IMR-90 (cell line): ENCODE data around the gene LEP. TPM values are rescaled to one million over a fixed set of nuclear protein-coding genes. Genes with fewer than 3 reads are reported as not detected.

ENCODE experiments used
- ATAC-seq: fragments of 200-7000 bp; cut with Tn5 transposase; 2 replicates; pipeline ENCODE4 v1.9.1; 2020; ENCODE audit warnings: low read depth, mild to moderate bottlenecking, moderate library complexity
- BruUV-seq: library from RNA; stranded (reverse); fragments of 400-500 nt; replicated peaks from 2 replicates; lab custom pipeline; 2021; lab: Mats Ljungman, UMichigan
- CTCF ChIA-PET: fragments of 300-600 bp; formaldehyde crosslinking; extraction: SDS; loops from one replicate; lab custom pipeline; 2021; ENCODE audit warnings: antibody characterized with exemption; lab: Yijun Ruan, JAX
- POLR2A ChIA-PET: fragments of 300-600 bp; sonication (Branson Sonifier 250); formaldehyde crosslinking; loops from one replicate; lab custom pipeline; 2022; ENCODE audit warnings: antibody characterized with exemption; ENCODE audit not compliant: unreplicated experiment; lab: Charles Lee
- DNase-seq: peaks from one replicate; pipeline ENCODE4 v3.0.0; 2013
- H2AFZ ChIP-seq: replicated peaks from 2 replicates; pipeline ENCODE3; 2013; ENCODE audit warnings: low read length, mild to moderate bottlenecking; ENCODE audit not compliant: poor library complexity
- H2AK5ac ChIP-seq: 2 replicates; pipeline ENCODE4 v1.6.1; 2013; ENCODE audit warnings: low read depth, low read length, inconsistent platforms
- H2AK9ac ChIP-seq: replicated peaks from 2 replicates; pipeline ENCODE3; 2013; ENCODE audit warnings: mild to moderate bottlenecking, low read depth, low read length, moderate library complexity; ENCODE audit not compliant: poor library complexity
- H2BK120ac ChIP-seq: 2 replicates; pipeline ENCODE4 v1.6.1; 2013; ENCODE audit warnings: low read depth, low read length, inconsistent platforms
- H2BK15ac ChIP-seq: 3 replicates; pipeline ENCODE4 v1.6.1; 2013; ENCODE audit warnings: low read depth, low read length, inconsistent platforms
- H2BK20ac ChIP-seq: 2 replicates; pipeline ENCODE4 v1.6.1; 2013; ENCODE audit warnings: low read depth, mild to moderate bottlenecking, inconsistent platforms, low read length, moderate library complexity
- H2BK5ac ChIP-seq: 2 replicates; pipeline ENCODE4 v1.6.1; 2013; ENCODE audit warnings: mild to moderate bottlenecking, low read depth, low read length, inconsistent platforms; ENCODE audit not compliant: poor library complexity, severe bottlenecking
- H3K14ac ChIP-seq: replicated peaks from 2 replicates; pipeline ENCODE4 v1.6.1; 2013; ENCODE audit warnings: low read depth, low read length, inconsistent platforms
- H3K18ac ChIP-seq: 2 replicates; pipeline ENCODE4 v1.6.1; 2013; ENCODE audit warnings: low read depth, low read length, control low read depth
- H3K23ac ChIP-seq: 2 replicates; pipeline ENCODE4 v1.6.1; 2013; ENCODE audit warnings: low read depth, low read length, inconsistent platforms
- H3K27ac ChIP-seq: 2 replicates; pipeline ENCODE4 v1.5.1; 2013; ENCODE audit warnings: mild to moderate bottlenecking, control low read depth, low read length; ENCODE audit not compliant: insufficient read depth
- H3K27me3 ChIP-seq: 2 replicates; pipeline ENCODE4 v1.6.1; 2013; ENCODE audit warnings: low read length; ENCODE audit not compliant: control insufficient read depth, insufficient read depth
- H3K36me3 ChIP-seq: 2 replicates; pipeline ENCODE4 v1.6.1; 2013; ENCODE audit warnings: low read length, mixed read lengths; ENCODE audit not compliant: control insufficient read depth, insufficient read depth
- H3K4ac ChIP-seq: 2 replicates; pipeline ENCODE4 v1.6.1; 2013; ENCODE audit warnings: low read depth, low read length, inconsistent platforms
- H3K4me1 ChIP-seq: 2 replicates; pipeline ENCODE4 v1.6.1; 2013; ENCODE audit warnings: low read length, mixed read lengths; ENCODE audit not compliant: control insufficient read depth, insufficient read depth
- H3K4me2 ChIP-seq: 2 replicates; pipeline ENCODE4 v1.6.1; 2013; ENCODE audit warnings: low read depth, mild to moderate bottlenecking, control low read depth, low read length, moderate library complexity
- H3K4me3 ChIP-seq: 2 replicates; pipeline ENCODE4 v1.5.1; 2013; ENCODE audit warnings: low read depth, mild to moderate bottlenecking, control low read depth, low read length, moderate library complexity; ENCODE audit not compliant: insufficient read depth
- H3K56ac ChIP-seq: 2 replicates; pipeline ENCODE4 v1.6.1; 2013; ENCODE audit warnings: low read length, inconsistent platforms; ENCODE audit not compliant: insufficient read depth; ENCODE audit errors: extremely low read depth
- H3K79me1 ChIP-seq, 2 experiments: 2 replicates each; pipeline ENCODE4 v1.6.1; 2013; ENCODE audit warnings: low read length in 2 of 2, inconsistent platforms in 1 of 2, low read depth in 1 of 2
- H3K9ac ChIP-seq: 2 replicates; pipeline ENCODE4 v1.6.1; 2013; ENCODE audit warnings: low read depth, low read length, control low read depth
- H3K9me1 ChIP-seq: 2 replicates; pipeline ENCODE4 v1.6.1; 2013; ENCODE audit warnings: low read length, inconsistent platforms; ENCODE audit not compliant: insufficient read depth
- H3K9me3 ChIP-seq: 2 replicates; pipeline ENCODE4 v1.6.1; 2013; ENCODE audit warnings: low read length; ENCODE audit not compliant: control insufficient read depth, insufficient read depth
- H4K20me1 ChIP-seq: 2 replicates; pipeline ENCODE4 v1.6.1; 2013; ENCODE audit warnings: low read length, inconsistent platforms; ENCODE audit not compliant: insufficient read depth
- H4K5ac ChIP-seq: 2 replicates; pipeline ENCODE4 v1.6.1; 2013; ENCODE audit warnings: mild to moderate bottlenecking, low read depth, low read length, control low read depth
- H4K8ac ChIP-seq, 2 experiments: 2 replicates each; pipeline ENCODE4 v1.6.1; 2013; ENCODE audit warnings: low read depth in 2 of 2, low read length in 2 of 2, control low read depth in 1 of 2, inconsistent platforms in 1 of 2
- H4K91ac ChIP-seq: 2 replicates; pipeline ENCODE4 v1.6.1; 2013; ENCODE audit warnings: low read depth, low read length, inconsistent platforms; ENCODE audit not compliant: insufficient read depth
- BHLHE40 ChIP-seq: fragments of 150-350 bp; IDR thresholded peaks from 2 replicates; pipeline ENCODE4 v1.6.1; 2016; ENCODE audit warnings: mild to moderate bottlenecking, low read depth, low read length
- CEBPB ChIP-seq: IDR thresholded peaks from 2 replicates; pipeline ENCODE4 v1.6.1; 2012; ENCODE audit warnings: low read depth, low read length, improper control_type of control experiment
- CHD1 ChIP-seq: IDR thresholded peaks from 2 replicates; pipeline ENCODE4 v1.6.1; 2012; ENCODE audit warnings: low read depth, low read length, improper control_type of control experiment
- FOS ChIP-seq: fragments of 150-350 bp; IDR thresholded peaks from 2 replicates; pipeline ENCODE4 v1.6.1; 2016; ENCODE audit warnings: low read depth, low read length
- MAZ ChIP-seq: IDR thresholded peaks from 2 replicates; pipeline ENCODE4 v1.6.1; 2012; ENCODE audit warnings: low read depth, mild to moderate bottlenecking, low read length, improper control_type of control experiment, moderate library complexity, borderline replicate concordance
- RAD21 ChIP-seq: IDR thresholded peaks from 2 replicates; pipeline ENCODE4 v1.6.1; 2012; ENCODE audit warnings: low read length, improper control_type of control experiment
- WGBS, 2 experiments: methylation state at CpG; one replicate each; pipeline versions ENCODE4 v1.1.5 to v1.1.7; 2013; ENCODE audit warnings: missing lambda C conversion rate in 2 of 2; ENCODE audit not compliant: insufficient read length in 1 of 2; ENCODE audit errors: extremely low coverage in 2 of 2; 5-methylcytosine and 5-hydroxymethylcytosine counted together
- dilution Hi-C: fragments of 300-500 bp; cut with HindIII; formaldehyde crosslinking; loops from one replicate; pipeline ENCODE4 v1.14.3; 2018; ENCODE audit warnings: low sequenced_read_pairs; ENCODE audit not compliant: unreplicated experiment
- in situ Hi-C: fragments of 300-500 bp; cut with MboI; formaldehyde crosslinking; loops from 3 replicates; pipeline ENCODE4 v1.14.3; 2019; ENCODE audit warnings: low sequenced_read_pairs, inconsistent platforms, mixed read lengths
- intact Hi-C: fragments of 100-400 bp; cut with micrococcal nuclease; formaldehyde crosslinking; loops from 2 replicates; pipeline ENCODE4 v1.10.0; 2022
- polyA plus RNA-seq, 3 experiments: library from polyadenylated mRNA; depleted of rRNA; stranded (reverse); fragments of >200 nt; gene quantifications; 2 replicates each; pipeline ENCODE4 v1.2.3, GENCODE V29; 2012; ENCODE audit warnings: low replicate concordance in 1 of 3
- total RNA-seq: library from RNA; depleted of rRNA; stranded (reverse); fragments of >200 nt; gene quantifications from 2 replicates; pipeline ENCODE4 v1.2.3, GENCODE V29; 2012
- TF ChIP-seq, protein P1 (sequence below): conservative IDR thresholded peaks from 2 replicates; pipeline ENCODE4 v1.5.1; 2012; ENCODE audit warnings: mild to moderate bottlenecking, low read depth, low read length, improper control_type of control experiment

Gene LEP
- total and polyA plus RNA-seq, 2 of the 4 experiments (the other 2 are of a cell fraction) = not detected

DNA sequence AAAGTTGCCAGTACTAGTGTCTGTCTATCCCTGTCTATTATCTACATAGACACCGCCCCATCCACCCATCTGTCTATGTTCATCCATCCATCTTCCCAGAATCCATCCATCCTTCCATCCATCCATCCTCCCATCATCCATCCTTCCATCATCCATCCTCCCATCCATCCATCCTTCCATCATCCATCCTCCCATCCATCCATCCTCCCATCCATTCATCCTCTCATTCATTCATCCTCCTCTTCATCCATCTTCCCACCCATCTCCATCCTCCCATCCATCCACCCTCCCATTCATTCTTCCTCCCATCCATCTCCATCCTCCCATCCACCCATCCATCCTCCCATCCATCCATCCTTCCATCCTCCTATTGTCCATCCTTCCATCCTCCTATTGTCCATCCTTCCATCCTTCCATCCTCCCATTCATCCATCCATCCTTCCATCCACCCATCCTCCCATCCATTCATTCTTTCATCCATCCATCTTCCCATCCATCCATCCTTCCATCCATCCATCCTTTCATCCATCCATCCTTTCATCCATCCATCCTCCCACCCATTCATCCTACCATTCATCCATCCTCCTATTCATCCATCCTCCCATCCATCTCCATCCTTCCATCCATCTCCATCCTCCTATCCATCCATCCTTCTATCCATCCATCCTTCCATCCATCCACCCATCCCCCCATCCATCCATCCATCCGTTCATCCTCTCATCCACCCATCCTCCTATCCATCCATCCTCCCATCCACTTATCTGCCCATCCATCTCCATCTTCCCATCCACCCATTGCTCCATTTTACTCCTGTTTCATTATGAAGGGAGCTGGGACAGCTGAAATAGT, 14.7 kb upstream of the LEP start:
- no peaks in the 10 kb centered on the region for H3K9me3 ChIP-seq
- no peaks in the 10 kb centered on the region for H3K79me1 ChIP-seq
- no peak overlapping the region for H3K23ac ChIP-seq
- ChIA-PET POLR2A (no interaction called here), CTCF (no interaction called here)
- no peak overlapping the region for H2BK20ac ChIP-seq
- dilution Hi-C loops = no loop called here
- H3K36me3 ChIP-seq = no peaks in the 10 kb centered on the region
- no peak overlapping the region for H2BK15ac ChIP-seq
- H3K4me2 ChIP-seq = no peak overlapping the region
- H2BK120ac ChIP-seq = no peak overlapping the region
- H2AFZ ChIP-seq = no peak overlapping the region
- H3K27ac ChIP-seq = no peak overlapping the region
- H3K4me1 ChIP-seq = peaks cover 2% of the 10 kb centered on the region; the same call in 1 of the 2 replicates
- H4K20me1 ChIP-seq = no peaks in the 10 kb centered on the region
- H3K9me1 ChIP-seq = peaks cover 13% of the 10 kb centered on the region
- BruUV-seq = no TSS peak
- no peak overlapping the region for H3K4ac ChIP-seq
- ATAC-seq (no peak), DNase-seq (no peak)
- TF ChIP-seq CHD1 = no peak
- TF ChIP-seq RAD21 = no peak
- no peak for TF ChIP-seq CEBPB
- TF ChIP-seq, protein P1, sequence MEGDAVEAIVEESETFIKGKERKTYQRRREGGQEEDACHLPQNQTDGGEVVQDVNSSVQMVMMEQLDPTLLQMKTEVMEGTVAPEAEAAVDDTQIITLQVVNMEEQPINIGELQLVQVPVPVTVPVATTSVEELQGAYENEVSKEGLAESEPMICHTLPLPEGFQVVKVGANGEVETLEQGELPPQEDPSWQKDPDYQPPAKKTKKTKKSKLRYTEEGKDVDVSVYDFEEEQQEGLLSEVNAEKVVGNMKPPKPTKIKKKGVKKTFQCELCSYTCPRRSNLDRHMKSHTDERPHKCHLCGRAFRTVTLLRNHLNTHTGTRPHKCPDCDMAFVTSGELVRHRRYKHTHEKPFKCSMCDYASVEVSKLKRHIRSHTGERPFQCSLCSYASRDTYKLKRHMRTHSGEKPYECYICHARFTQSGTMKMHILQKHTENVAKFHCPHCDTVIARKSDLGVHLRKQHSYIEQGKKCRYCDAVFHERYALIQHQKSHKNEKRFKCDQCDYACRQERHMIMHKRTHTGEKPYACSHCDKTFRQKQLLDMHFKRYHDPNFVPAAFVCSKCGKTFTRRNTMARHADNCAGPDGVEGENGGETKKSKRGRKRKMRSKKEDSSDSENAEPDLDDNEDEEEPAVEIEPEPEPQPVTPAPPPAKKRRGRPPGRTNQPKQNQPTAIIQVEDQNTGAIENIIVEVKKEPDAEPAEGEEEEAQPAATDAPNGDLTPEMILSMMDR = no peak
- no peak for TF ChIP-seq MAZ
- TF ChIP-seq BHLHE40 = no peak
- no peak for TF ChIP-seq FOS
- no peak overlapping the region for H3K18ac ChIP-seq
- H3K14ac ChIP-seq = no peak overlapping the region
- H2BK5ac ChIP-seq = no peak overlapping the region
- H2AK9ac ChIP-seq = no peak overlapping the region
- H3K56ac ChIP-seq = no peak overlapping the region
- intact Hi-C loops = no loop called here
- no peak overlapping the region for H4K5ac ChIP-seq
- 43 to 100% methylated on average over 1 to 2 of the region's 2 CpGs for WGBS, 2 experiments
- no peak overlapping the region for H3K9ac ChIP-seq
- peaks cover 50% of the 10 kb centered on the region for H3K27me3 ChIP-seq
- H4K8ac ChIP-seq = no peak overlapping the region
- H4K91ac ChIP-seq = no peak overlapping the region
- H3K4me3 ChIP-seq = no peak overlapping the region
- in situ Hi-C loops = no loop called here
- H2AK5ac ChIP-seq = no peak overlapping the region
